ENCODE data around the gene KRTAP3-3.

DNA sequence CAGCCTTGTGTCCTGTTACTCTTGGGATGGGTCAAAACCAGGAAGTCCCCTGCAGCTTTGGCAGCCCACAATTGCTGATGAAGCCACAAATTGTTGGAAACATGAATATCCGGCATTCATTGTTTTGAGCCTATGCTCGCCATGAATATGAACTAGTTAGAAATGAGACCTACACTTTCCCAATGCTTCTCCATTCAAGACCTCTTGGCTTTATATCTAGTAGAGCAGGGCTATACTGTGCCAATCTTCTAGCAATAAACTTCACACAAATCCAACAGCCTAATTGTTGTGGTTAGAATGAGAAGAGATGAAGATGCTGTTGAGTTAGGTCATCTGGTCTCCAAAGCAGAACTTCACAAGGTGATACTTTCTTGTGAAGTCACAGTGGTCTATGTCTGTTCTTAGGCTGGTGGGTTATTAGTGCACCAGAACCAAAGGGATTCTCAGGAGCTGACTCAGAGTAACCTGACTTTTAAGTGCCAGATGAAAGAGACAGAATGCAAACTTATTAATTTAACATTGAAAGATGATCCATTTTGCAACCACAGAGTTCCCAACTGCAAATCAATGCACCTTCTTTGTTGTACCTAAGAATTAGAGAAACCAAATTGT is 42.8 kb downstream of the KRTAP3-3 start:
- TF ChIP-seq, protein P1, sequence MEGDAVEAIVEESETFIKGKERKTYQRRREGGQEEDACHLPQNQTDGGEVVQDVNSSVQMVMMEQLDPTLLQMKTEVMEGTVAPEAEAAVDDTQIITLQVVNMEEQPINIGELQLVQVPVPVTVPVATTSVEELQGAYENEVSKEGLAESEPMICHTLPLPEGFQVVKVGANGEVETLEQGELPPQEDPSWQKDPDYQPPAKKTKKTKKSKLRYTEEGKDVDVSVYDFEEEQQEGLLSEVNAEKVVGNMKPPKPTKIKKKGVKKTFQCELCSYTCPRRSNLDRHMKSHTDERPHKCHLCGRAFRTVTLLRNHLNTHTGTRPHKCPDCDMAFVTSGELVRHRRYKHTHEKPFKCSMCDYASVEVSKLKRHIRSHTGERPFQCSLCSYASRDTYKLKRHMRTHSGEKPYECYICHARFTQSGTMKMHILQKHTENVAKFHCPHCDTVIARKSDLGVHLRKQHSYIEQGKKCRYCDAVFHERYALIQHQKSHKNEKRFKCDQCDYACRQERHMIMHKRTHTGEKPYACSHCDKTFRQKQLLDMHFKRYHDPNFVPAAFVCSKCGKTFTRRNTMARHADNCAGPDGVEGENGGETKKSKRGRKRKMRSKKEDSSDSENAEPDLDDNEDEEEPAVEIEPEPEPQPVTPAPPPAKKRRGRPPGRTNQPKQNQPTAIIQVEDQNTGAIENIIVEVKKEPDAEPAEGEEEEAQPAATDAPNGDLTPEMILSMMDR (IDR thresholded peaks at IDR 0.05), result no peak
- TF ChIP-seq POLR2A (IDR thresholded peaks at IDR 0.05) (no peak), POLR2AphosphoS5 (IDR thresholded peaks at IDR 0.05) (no peak), EP300 (IDR thresholded peaks at IDR 0.05) (no peak)
